ENCODE data around the gene PLEKHG7.

PLEKHG7 gene

GRCh38 chr12:92757597-92758121, 54.9 kb downstream of the PLEKHG7 start:
- DNase-seq (ENCODE audit: low read depth) = no peak
- TF ChIP-seq CTCF (conservative IDR thresholded peaks at IDR 0.05; ENCODE audit: low read depth, low read length) = no peak
- H3K4me3 ChIP-seq (ENCODE audit: low read length) = no peak overlapping the region

GRCh38 chr12:92759634-92760268, 57.0 kb downstream of the PLEKHG7 start:
- no peak for TF ChIP-seq CTCF (conservative IDR thresholded peaks at IDR 0.05; ENCODE audit: low read depth, low read length)

GRCh38 chr12:92762773-92763172, 60.0 kb downstream of the PLEKHG7 start:
- no peak for TF ChIP-seq CTCF (conservative IDR thresholded peaks at IDR 0.05; ENCODE audit: low read depth, low read length)
- no peak for DNase-seq (ENCODE audit: low read depth)
- H3K4me3 ChIP-seq (ENCODE audit: low read length) = no peak overlapping the region

More at GRCh38 chr12:92759634-92760268, 57.0 kb downstream of the PLEKHG7 start:
- peak; percentile 79 for DNase-seq (ENCODE audit: low read depth)
- no peak overlapping the region for H3K4me3 ChIP-seq (ENCODE audit: low read length)

GRCh38 chr12:92764831-92765230, 62.0 kb downstream of the PLEKHG7 start:
- DNase-seq (ENCODE audit: low read depth) = no peak
- no peak overlapping the region for H3K4me3 ChIP-seq (ENCODE audit: low read length)
- TF ChIP-seq CTCF (conservative IDR thresholded peaks at IDR 0.05; ENCODE audit: low read depth, low read length) = no peak

GRCh38 chr12:92765871-92766270, 63.1 kb downstream of the PLEKHG7 start:
- no peak for TF ChIP-seq CTCF (conservative IDR thresholded peaks at IDR 0.05; ENCODE audit: low read depth, low read length)
- H3K4me3 ChIP-seq (ENCODE audit: low read length) = no peak overlapping the region
- DNase-seq (ENCODE audit: low read depth) = no peak

- no peak for TF ChIP-seq CTCF (conservative IDR thresholded peaks at IDR 0.05; ENCODE audit: low read depth, low read length)
- no peak overlapping the region for H3K4me3 ChIP-seq (ENCODE audit: low read length)
- no peak for DNase-seq (ENCODE audit: low read depth)
Measured at GRCh38 chr12:92769124-92769901, 66.5 kb downstream of the PLEKHG7 start.

Measured in retinal pigment epithelial cell (primary cell).